GM12873 (cell line): ENCODE measurements around the gene ULK3.

Experiments used
- CTCF ChIP-seq: IDR thresholded peaks from 2 replicates; pipeline ENCODE4 v1.5.1; 2012; ENCODE audit warnings: low read depth, mild to moderate bottlenecking, moderate library complexity, low read length, control low read depth; ENCODE audit not compliant: insufficient read depth; ENCODE audit errors: missing control alignments

The ULK3 gene

DNA sequence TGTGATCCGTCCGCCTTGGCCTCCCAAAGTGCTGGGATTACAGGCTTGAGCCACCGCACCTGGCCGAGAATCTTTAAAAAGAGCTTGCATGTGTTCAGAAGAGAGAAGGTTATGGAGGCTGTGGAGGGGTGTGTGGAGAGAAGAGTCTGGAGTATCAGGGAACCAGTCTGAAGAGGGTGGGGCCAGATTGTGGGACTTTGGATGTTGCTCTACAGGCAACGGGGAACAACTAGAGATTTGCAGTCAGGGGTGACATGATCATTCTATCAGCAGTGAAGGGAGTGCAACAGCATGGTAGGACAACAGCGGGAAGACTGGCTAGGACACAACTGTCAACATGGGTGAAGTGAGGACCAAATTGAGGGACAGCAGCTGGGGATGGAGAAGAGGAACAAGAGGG lies 21.3 kb upstream of the ULK3 start:
- no peak for TF ChIP-seq CTCF

DNA sequence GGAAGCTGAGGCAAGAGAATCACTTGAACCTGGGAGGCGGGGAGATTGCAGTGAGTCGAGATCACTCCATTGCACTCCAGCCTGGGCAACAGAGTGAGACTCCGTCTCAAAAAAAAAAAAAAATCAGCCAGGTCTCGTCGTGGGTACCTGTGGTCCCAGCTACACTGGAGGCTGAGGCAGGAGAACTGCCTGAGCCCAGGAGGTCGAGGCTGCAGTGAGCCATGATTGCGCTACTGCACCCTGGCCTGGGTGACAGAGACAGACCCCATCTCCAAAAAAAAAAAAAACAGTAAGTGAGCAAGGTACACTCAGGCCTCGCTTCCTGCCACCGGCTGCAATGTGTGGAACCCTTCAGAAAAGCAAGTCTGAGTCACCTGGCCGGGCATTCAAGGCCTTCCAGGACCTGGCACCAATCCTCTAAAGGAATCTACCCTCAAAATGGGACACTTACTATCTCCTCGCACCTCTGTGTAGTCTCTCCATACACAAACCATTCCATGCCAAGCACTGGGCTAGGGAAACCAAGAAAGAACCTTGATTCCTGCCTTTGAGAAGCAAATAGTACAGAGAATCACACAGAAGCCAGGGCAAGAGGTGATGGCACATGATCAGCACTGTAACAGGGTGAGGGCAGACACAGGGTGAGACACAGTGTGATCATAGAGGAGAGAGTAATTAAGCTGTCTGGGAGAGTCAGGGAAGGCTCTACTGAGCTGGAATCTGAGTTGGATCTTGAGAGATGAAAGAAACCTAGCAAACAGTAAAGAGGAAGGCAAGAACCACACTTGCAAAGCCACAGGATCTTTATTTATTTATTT lies 20.5 kb upstream of the ULK3 start:
- no peak for TF ChIP-seq CTCF

- TF ChIP-seq CTCF: no peak
These were observed 15.4 kb upstream of the ULK3 start for GRCh38 chr15:74858369-74858740.

- no peak for TF ChIP-seq CTCF
These were observed 14.9 kb upstream of the ULK3 start for GRCh38 chr15:74857671-74858368.

DNA sequence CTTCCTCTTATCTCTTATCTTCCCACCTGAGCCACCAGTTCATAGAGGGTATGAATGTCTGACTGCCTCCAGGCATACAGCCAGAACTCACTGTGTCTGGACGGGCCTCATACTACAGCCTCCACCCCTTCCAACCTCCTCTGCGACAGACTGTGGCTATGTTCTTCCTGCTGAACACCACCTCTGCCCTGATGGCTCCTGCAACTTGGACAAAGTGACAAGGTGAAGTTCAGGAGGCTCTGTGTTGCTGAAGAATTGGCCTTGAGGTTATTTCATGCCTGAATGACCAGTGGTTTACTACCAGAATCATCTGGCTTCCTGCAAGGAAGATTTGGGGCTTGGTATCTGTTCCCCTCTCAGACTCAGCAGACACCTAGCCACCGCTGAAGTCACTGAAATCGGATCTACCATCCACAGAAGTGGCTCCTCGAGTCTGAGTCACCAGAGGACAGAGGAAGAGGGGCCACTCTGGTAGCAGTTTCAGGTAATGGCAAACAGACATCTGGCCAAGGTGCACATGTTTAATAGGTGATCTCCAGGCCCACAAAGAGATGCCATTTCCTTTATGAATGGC lies 14.2 kb upstream of the ULK3 start:
- TF ChIP-seq CTCF: no peak

DNA sequence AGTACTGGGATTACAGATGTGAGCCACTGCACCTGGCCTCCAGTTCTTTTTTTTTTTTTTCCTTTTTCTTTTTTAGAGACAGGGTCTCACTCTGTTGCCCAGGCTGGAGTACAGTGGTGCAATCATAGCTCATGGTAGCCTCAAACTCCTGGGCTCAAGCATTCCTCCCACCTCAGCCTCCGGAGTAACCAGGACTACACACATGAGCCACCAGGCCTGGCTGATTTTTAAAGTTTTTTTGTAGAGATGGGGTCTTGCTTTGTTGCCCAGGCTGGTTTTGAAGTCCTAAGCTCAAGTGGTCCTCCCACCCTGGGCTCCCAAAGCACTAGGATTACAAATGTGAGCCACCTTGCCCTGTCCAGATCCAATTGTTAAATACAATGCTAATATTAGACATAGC lies 13.6 kb upstream of the ULK3 start:
- no peak for TF ChIP-seq CTCF

GRCh38 chr15:74855857-74856256 lies 12.9 kb upstream of the ULK3 start:
- no peak for TF ChIP-seq CTCF
